IMR-90 (cell line): ENCODE results near the gene SOX4. TPM values are rescaled to one million over a fixed set of nuclear protein-coding genes. Genes with fewer than 3 reads are reported as not detected.

ENCODE experiments used
- ATAC-seq: fragments of 200-7000 bp; cut with Tn5 transposase; 2 replicates; pipeline ENCODE4 v1.9.1; 2020; ENCODE audit warnings: low read depth, mild to moderate bottlenecking, moderate library complexity
- BruUV-seq: library from RNA; stranded (reverse); fragments of 400-500 nt; replicated peaks from 2 replicates; lab custom pipeline; 2021; lab: Mats Ljungman, UMichigan
- CTCF ChIA-PET: fragments of 300-600 bp; formaldehyde crosslinking; extraction: SDS; loops from one replicate; lab custom pipeline; 2021; ENCODE audit warnings: antibody characterized with exemption; lab: Yijun Ruan, JAX
- POLR2A ChIA-PET: fragments of 300-600 bp; sonication (Branson Sonifier 250); formaldehyde crosslinking; loops from one replicate; lab custom pipeline; 2022; ENCODE audit warnings: antibody characterized with exemption; ENCODE audit not compliant: unreplicated experiment; lab: Charles Lee
- DNase-seq: peaks from one replicate; pipeline ENCODE4 v3.0.0; 2013
- H2AFZ ChIP-seq: replicated peaks from 2 replicates; pipeline ENCODE3; 2013; ENCODE audit warnings: low read length, mild to moderate bottlenecking; ENCODE audit not compliant: poor library complexity
- H2AK5ac ChIP-seq: 2 replicates; pipeline ENCODE4 v1.6.1; 2013; ENCODE audit warnings: low read depth, low read length, inconsistent platforms
- H2AK9ac ChIP-seq: replicated peaks from 2 replicates; pipeline ENCODE3; 2013; ENCODE audit warnings: mild to moderate bottlenecking, low read depth, low read length, moderate library complexity; ENCODE audit not compliant: poor library complexity
- H2BK120ac ChIP-seq: 2 replicates; pipeline ENCODE4 v1.6.1; 2013; ENCODE audit warnings: low read depth, low read length, inconsistent platforms
- H2BK15ac ChIP-seq: 3 replicates; pipeline ENCODE4 v1.6.1; 2013; ENCODE audit warnings: low read depth, low read length, inconsistent platforms
- H2BK20ac ChIP-seq: 2 replicates; pipeline ENCODE4 v1.6.1; 2013; ENCODE audit warnings: low read depth, mild to moderate bottlenecking, inconsistent platforms, low read length, moderate library complexity
- H2BK5ac ChIP-seq: 2 replicates; pipeline ENCODE4 v1.6.1; 2013; ENCODE audit warnings: mild to moderate bottlenecking, low read depth, low read length, inconsistent platforms; ENCODE audit not compliant: poor library complexity, severe bottlenecking
- H3K14ac ChIP-seq: replicated peaks from 2 replicates; pipeline ENCODE4 v1.6.1; 2013; ENCODE audit warnings: low read depth, low read length, inconsistent platforms
- H3K18ac ChIP-seq: 2 replicates; pipeline ENCODE4 v1.6.1; 2013; ENCODE audit warnings: low read depth, low read length, control low read depth
- H3K23ac ChIP-seq: 2 replicates; pipeline ENCODE4 v1.6.1; 2013; ENCODE audit warnings: low read depth, low read length, inconsistent platforms
- H3K27ac ChIP-seq: 2 replicates; pipeline ENCODE4 v1.5.1; 2013; ENCODE audit warnings: mild to moderate bottlenecking, control low read depth, low read length; ENCODE audit not compliant: insufficient read depth
- H3K27me3 ChIP-seq: 2 replicates; pipeline ENCODE4 v1.6.1; 2013; ENCODE audit warnings: low read length; ENCODE audit not compliant: control insufficient read depth, insufficient read depth
- H3K36me3 ChIP-seq: 2 replicates; pipeline ENCODE4 v1.6.1; 2013; ENCODE audit warnings: low read length, mixed read lengths; ENCODE audit not compliant: control insufficient read depth, insufficient read depth
- H3K4ac ChIP-seq: 2 replicates; pipeline ENCODE4 v1.6.1; 2013; ENCODE audit warnings: low read depth, low read length, inconsistent platforms
- H3K4me1 ChIP-seq: 2 replicates; pipeline ENCODE4 v1.6.1; 2013; ENCODE audit warnings: low read length, mixed read lengths; ENCODE audit not compliant: control insufficient read depth, insufficient read depth
- H3K4me2 ChIP-seq: 2 replicates; pipeline ENCODE4 v1.6.1; 2013; ENCODE audit warnings: low read depth, mild to moderate bottlenecking, control low read depth, low read length, moderate library complexity
- H3K4me3 ChIP-seq: 2 replicates; pipeline ENCODE4 v1.5.1; 2013; ENCODE audit warnings: low read depth, mild to moderate bottlenecking, control low read depth, low read length, moderate library complexity; ENCODE audit not compliant: insufficient read depth
- H3K56ac ChIP-seq: 2 replicates; pipeline ENCODE4 v1.6.1; 2013; ENCODE audit warnings: low read length, inconsistent platforms; ENCODE audit not compliant: insufficient read depth; ENCODE audit errors: extremely low read depth
- H3K79me1 ChIP-seq, 2 experiments: 2 replicates each; pipeline ENCODE4 v1.6.1; 2013; ENCODE audit warnings: low read length in 2 of 2, inconsistent platforms in 1 of 2, low read depth in 1 of 2
- H3K9ac ChIP-seq: 2 replicates; pipeline ENCODE4 v1.6.1; 2013; ENCODE audit warnings: low read depth, low read length, control low read depth
- H3K9me1 ChIP-seq: 2 replicates; pipeline ENCODE4 v1.6.1; 2013; ENCODE audit warnings: low read length, inconsistent platforms; ENCODE audit not compliant: insufficient read depth
- H3K9me3 ChIP-seq: 2 replicates; pipeline ENCODE4 v1.6.1; 2013; ENCODE audit warnings: low read length; ENCODE audit not compliant: control insufficient read depth, insufficient read depth
- H4K20me1 ChIP-seq: 2 replicates; pipeline ENCODE4 v1.6.1; 2013; ENCODE audit warnings: low read length, inconsistent platforms; ENCODE audit not compliant: insufficient read depth
- H4K5ac ChIP-seq: 2 replicates; pipeline ENCODE4 v1.6.1; 2013; ENCODE audit warnings: mild to moderate bottlenecking, low read depth, low read length, control low read depth
- H4K8ac ChIP-seq, 2 experiments: 2 replicates each; pipeline ENCODE4 v1.6.1; 2013; ENCODE audit warnings: low read depth in 2 of 2, low read length in 2 of 2, control low read depth in 1 of 2, inconsistent platforms in 1 of 2
- H4K91ac ChIP-seq: 2 replicates; pipeline ENCODE4 v1.6.1; 2013; ENCODE audit warnings: low read depth, low read length, inconsistent platforms; ENCODE audit not compliant: insufficient read depth
- BHLHE40 ChIP-seq: fragments of 150-350 bp; IDR thresholded peaks from 2 replicates; pipeline ENCODE4 v1.6.1; 2016; ENCODE audit warnings: mild to moderate bottlenecking, low read depth, low read length
- CEBPB ChIP-seq: IDR thresholded peaks from 2 replicates; pipeline ENCODE4 v1.6.1; 2012; ENCODE audit warnings: low read depth, low read length, improper control_type of control experiment
- CHD1 ChIP-seq: IDR thresholded peaks from 2 replicates; pipeline ENCODE4 v1.6.1; 2012; ENCODE audit warnings: low read depth, low read length, improper control_type of control experiment
- CTCF ChIP-seq: conservative IDR thresholded peaks from 2 replicates; pipeline ENCODE4 v1.5.1; 2012; ENCODE audit warnings: mild to moderate bottlenecking, low read depth, low read length, improper control_type of control experiment
- ELK1 ChIP-seq: fragments of 150-350 bp; IDR thresholded peaks from 2 replicates; pipeline ENCODE4 v1.6.1; 2016; ENCODE audit warnings: low read depth, mild to moderate bottlenecking, low read length, moderate library complexity, borderline replicate concordance
- FOS ChIP-seq: fragments of 150-350 bp; IDR thresholded peaks from 2 replicates; pipeline ENCODE4 v1.6.1; 2016; ENCODE audit warnings: low read depth, low read length
- MAFK ChIP-seq: IDR thresholded peaks from 2 replicates; pipeline ENCODE4 v1.6.1; 2012; ENCODE audit warnings: low read depth, low read length, improper control_type of control experiment
- MAZ ChIP-seq: IDR thresholded peaks from 2 replicates; pipeline ENCODE4 v1.6.1; 2012; ENCODE audit warnings: low read depth, mild to moderate bottlenecking, low read length, improper control_type of control experiment, moderate library complexity, borderline replicate concordance
- MXI1 ChIP-seq: IDR thresholded peaks from 2 replicates; pipeline ENCODE4 v1.6.1; 2012; ENCODE audit warnings: low read depth, mild to moderate bottlenecking, low read length, moderate library complexity, borderline replicate concordance
- NFE2L2 ChIP-seq: fragments of 150-350 bp; IDR thresholded peaks from 2 replicates; pipeline ENCODE4 v1.6.1; 2016; ENCODE audit warnings: low read depth, mild to moderate bottlenecking, low read length
- POLR2A ChIP-seq: IDR thresholded peaks from 2 replicates; pipeline ENCODE4 v1.6.1; 2012; ENCODE audit warnings: mild to moderate bottlenecking, low read depth, low read length
- RAD21 ChIP-seq: IDR thresholded peaks from 2 replicates; pipeline ENCODE4 v1.6.1; 2012; ENCODE audit warnings: low read length, improper control_type of control experiment
- RCOR1 ChIP-seq: IDR thresholded peaks from 2 replicates; pipeline ENCODE4 v1.6.1; 2012; ENCODE audit warnings: mild to moderate bottlenecking, low read length, improper control_type of control experiment; ENCODE audit not compliant: insufficient replicate concordance
- RFX5 ChIP-seq: IDR thresholded peaks from 2 replicates; pipeline ENCODE4 v1.8.0; 2012; ENCODE audit warnings: low read depth, mild to moderate bottlenecking, low read length, moderate library complexity
- SMC3 ChIP-seq: fragments of 150-350 bp; IDR thresholded peaks from 2 replicates; pipeline ENCODE4 v1.6.1; 2016; ENCODE audit warnings: low read depth, mild to moderate bottlenecking, antibody characterized with exemption, low read length, moderate library complexity
- USF2 ChIP-seq: fragments of 150-350 bp; IDR thresholded peaks from 2 replicates; pipeline ENCODE4 v1.6.1; 2017; ENCODE audit warnings: mild to moderate bottlenecking, antibody characterized with exemption, low read length, low read depth
- WGBS, 2 experiments: methylation state at CpG; one replicate each; pipeline versions ENCODE4 v1.1.5 to v1.1.7; 2013; ENCODE audit warnings: missing lambda C conversion rate in 2 of 2; ENCODE audit not compliant: insufficient read length in 1 of 2; ENCODE audit errors: extremely low coverage in 2 of 2; 5-methylcytosine and 5-hydroxymethylcytosine counted together
- dilution Hi-C: fragments of 300-500 bp; cut with HindIII; formaldehyde crosslinking; loops from one replicate; pipeline ENCODE4 v1.14.3; 2018; ENCODE audit warnings: low sequenced_read_pairs; ENCODE audit not compliant: unreplicated experiment
- in situ Hi-C: fragments of 300-500 bp; cut with MboI; formaldehyde crosslinking; loops from 3 replicates; pipeline ENCODE4 v1.14.3; 2019; ENCODE audit warnings: low sequenced_read_pairs, inconsistent platforms, mixed read lengths
- intact Hi-C: fragments of 100-400 bp; cut with micrococcal nuclease; formaldehyde crosslinking; loops from 2 replicates; pipeline ENCODE4 v1.10.0; 2022
- polyA plus RNA-seq, 3 experiments: library from polyadenylated mRNA; depleted of rRNA; stranded (reverse); fragments of >200 nt; gene quantifications; 2 replicates each; pipeline ENCODE4 v1.2.3, GENCODE V29; 2012; ENCODE audit warnings: low replicate concordance in 1 of 3
- total RNA-seq: library from RNA; depleted of rRNA; stranded (reverse); fragments of >200 nt; gene quantifications from 2 replicates; pipeline ENCODE4 v1.2.3, GENCODE V29; 2012

Gene SOX4
- total and polyA plus RNA-seq, 2 of the 4 experiments (the other 2 are of a cell fraction): 4.7 to 4.8 TPM

GRCh38 chr6:21626756-21627155 is 33.2 kb downstream of the SOX4 start:
- Histone ChIP-seq H3K4me1 (no peaks in the 10 kb centered on the region), H4K8ac (no peak overlapping the region), H2AK9ac (no peak overlapping the region), H3K9ac (no peak overlapping the region), H2AFZ (no peak overlapping the region), H2AK5ac (no peak overlapping the region), H3K56ac (no peak overlapping the region), H3K36me3 (no peaks in the 10 kb centered on the region), H2BK20ac (no peak overlapping the region), H4K5ac (no peak overlapping the region), H3K14ac (no peak overlapping the region), H2BK5ac (no peak overlapping the region), H3K4me2 (no peak overlapping the region), H4K91ac (no peak overlapping the region), H4K20me1 (no peaks in the 10 kb centered on the region), H3K9me1 (no peaks in the 10 kb centered on the region), H3K4me3 (no peak overlapping the region), H3K79me1 (no peaks in the 10 kb centered on the region), H3K9me3 (no peaks in the 10 kb centered on the region), H2BK15ac (no peak overlapping the region), H3K27me3 (no peaks in the 10 kb centered on the region), H3K4ac (no peak overlapping the region), H2BK120ac (no peak overlapping the region), H3K18ac (no peak overlapping the region), H3K23ac (no peak overlapping the region), H3K27ac (no peak overlapping the region)
- ATAC-seq (no peak), DNase-seq (no peak)
- POLR2A ChIA-PET: no interaction called here
- CTCF ChIA-PET: no interaction called here
- TF ChIP-seq RAD21 (no peak), CEBPB (no peak), CTCF (no peak), RFX5 (no peak), BHLHE40 (no peak), RCOR1 (no peak), SMC3 (no peak), NFE2L2 (no peak), CHD1 (no peak), FOS (no peak), MXI1 (no peak), MAFK (no peak), ELK1 (no peak), USF2 (no peak), POLR2A (no peak), MAZ (no peak)
- no CpG with 5 or more reads among the region's 1 CpG for WGBS, 2 experiments
- dilution Hi-C loops (no loop called here), in situ Hi-C loops (no loop called here), intact Hi-C loops (no loop called here)
- BruUV-seq: no TSS peak
